A673 (cell line): Measurements from ENCODE around the gene RECQL. TPM values are rescaled to one million over a fixed set of nuclear protein-coding genes. Genes with fewer than 3 reads are reported as not detected.
A peak's percentile ranks its signal among the peaks of the same experiment; 100 is the strongest.

ENCODE experiments used
- BruUV-seq: library from RNA; stranded (reverse); fragments of 400-500 nt; replicated peaks from 2 replicates; lab custom pipeline; 2021; lab: Mats Ljungman, UMichigan
- CTCF ChIA-PET: fragments of 300-600 bp; sonication (Branson Sonifier 250); formaldehyde crosslinking; loops from one replicate; lab custom pipeline; 2022; ENCODE audit warnings: antibody characterized with exemption; lab: Charles Lee
- POLR2A ChIA-PET: fragments of 300-600 bp; sonication (Branson Sonifier 250); formaldehyde crosslinking; loops from one replicate; lab custom pipeline; 2022; ENCODE audit warnings: antibody characterized with exemption; ENCODE audit not compliant: low non-redundant PET; lab: Charles Lee
- DNase-seq: peaks from one replicate; pipeline ENCODE4 v3.0.0-alpha.2; 2015; ENCODE audit warnings: low spot score
- H3K27ac ChIP-seq: fragments of 200-600 bp; sonication (generic); 2 replicates; pipeline ENCODE4 v1.5.1; 2016; ENCODE audit warnings: mixed run types, low read depth, mild to moderate bottlenecking, mixed read lengths, antibody characterized with exemption, low read length; ENCODE audit not compliant: poor library complexity, severe bottlenecking
- H3K27me3 ChIP-seq: fragments of 200-600 bp; sonication (generic); replicated peaks from 2 replicates; pipeline ENCODE4 v1.6.1; 2017; ENCODE audit warnings: mixed run types, low read depth, mild to moderate bottlenecking, mixed read lengths, antibody characterized with exemption, low read length; ENCODE audit not compliant: insufficient read depth, poor library complexity
- H3K36me3 ChIP-seq: fragments of 200-600 bp; sonication (generic); 2 replicates; pipeline ENCODE4 v1.6.1; 2016; ENCODE audit warnings: mixed run types, mild to moderate bottlenecking, mixed read lengths, antibody characterized with exemption, low read length; ENCODE audit not compliant: insufficient read depth, poor library complexity, severe bottlenecking
- H3K4me1 ChIP-seq: fragments of 200-600 bp; sonication (generic); 2 replicates; pipeline ENCODE4 v1.6.1; 2017; ENCODE audit warnings: mixed run types, mild to moderate bottlenecking, mixed read lengths, antibody characterized with exemption, low read length; ENCODE audit not compliant: insufficient read depth, poor library complexity, severe bottlenecking
- H3K4me3 ChIP-seq: fragments of 200-600 bp; sonication (generic); 2 replicates; pipeline ENCODE4 v1.5.1; 2016; ENCODE audit warnings: low read depth, mixed run types, mild to moderate bottlenecking, mixed read lengths, low read length; ENCODE audit not compliant: poor library complexity, severe bottlenecking
- H3K9me3 ChIP-seq: fragments of 200-600 bp; sonication (generic); 2 replicates; pipeline ENCODE4 v1.6.1; 2016; ENCODE audit warnings: mixed run types, low read depth, mild to moderate bottlenecking, mixed read lengths, antibody characterized with exemption, low read length; ENCODE audit not compliant: poor library complexity, severe bottlenecking
- EZH2 ChIP-seq: fragments of 200-600 bp; sonication (generic); IDR thresholded peaks from 2 replicates; pipeline ENCODE4 v1.6.1; 2017; ENCODE audit warnings: borderline replicate concordance, low read depth, mild to moderate bottlenecking, mixed read lengths, antibody characterized with exemption, low read length; ENCODE audit not compliant: poor library complexity, severe bottlenecking
- intact Hi-C: fragments of 100-400 bp; cut with micrococcal nuclease; formaldehyde crosslinking; loops from one replicate; pipeline ENCODE4 v1.10.0; 2022; ENCODE audit not compliant: unreplicated experiment
- total RNA-seq: library from RNA; stranded (reverse); gene quantifications from 2 replicates; pipeline ENCODE4 v1.2.3, GENCODE V29; 2021
- TF ChIP-seq, protein P1 (sequence below): fragments of 300-800, 200-600 bp; sonication (generic); conservative IDR thresholded peaks from 2 replicates; pipeline ENCODE4 v1.5.1; 2017; ENCODE audit warnings: low read depth, mild to moderate bottlenecking, antibody characterized with exemption, low read length, moderate library complexity, mixed read lengths

The RECQL gene
- total RNA-seq, 1 experiment from 2014 or later: 38.2 TPM

GRCh38 chr12:21500786-21501257, 613 bp downstream of the RECQL start:
- DNase-seq: no peak
- Histone ChIP-seq H3K4me3 (peak overlapping the region; percentile 97), H3K4me1 (peaks cover 19% of the 10 kb centered on the region), H3K9me3 (no peaks in the 10 kb centered on the region), H3K36me3 (peaks cover 11% of the 10 kb centered on the region), H3K27me3 (no peaks in the 10 kb centered on the region), H3K27ac (peak overlapping the region; percentile 93)
- intact Hi-C loops: loop anchor here (5.0 kb wide), 1 partner anchor 156 kb away; the partner anchor contains the start of gene LDHB
- POLR2A ChIA-PET: interaction anchor here (0.6 kb wide), 1 partner anchor 1598 kb away, joined by 4 read pairs; no protein-coding TSS in a partner anchor
- TF ChIP-seq, protein P1, sequence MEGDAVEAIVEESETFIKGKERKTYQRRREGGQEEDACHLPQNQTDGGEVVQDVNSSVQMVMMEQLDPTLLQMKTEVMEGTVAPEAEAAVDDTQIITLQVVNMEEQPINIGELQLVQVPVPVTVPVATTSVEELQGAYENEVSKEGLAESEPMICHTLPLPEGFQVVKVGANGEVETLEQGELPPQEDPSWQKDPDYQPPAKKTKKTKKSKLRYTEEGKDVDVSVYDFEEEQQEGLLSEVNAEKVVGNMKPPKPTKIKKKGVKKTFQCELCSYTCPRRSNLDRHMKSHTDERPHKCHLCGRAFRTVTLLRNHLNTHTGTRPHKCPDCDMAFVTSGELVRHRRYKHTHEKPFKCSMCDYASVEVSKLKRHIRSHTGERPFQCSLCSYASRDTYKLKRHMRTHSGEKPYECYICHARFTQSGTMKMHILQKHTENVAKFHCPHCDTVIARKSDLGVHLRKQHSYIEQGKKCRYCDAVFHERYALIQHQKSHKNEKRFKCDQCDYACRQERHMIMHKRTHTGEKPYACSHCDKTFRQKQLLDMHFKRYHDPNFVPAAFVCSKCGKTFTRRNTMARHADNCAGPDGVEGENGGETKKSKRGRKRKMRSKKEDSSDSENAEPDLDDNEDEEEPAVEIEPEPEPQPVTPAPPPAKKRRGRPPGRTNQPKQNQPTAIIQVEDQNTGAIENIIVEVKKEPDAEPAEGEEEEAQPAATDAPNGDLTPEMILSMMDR: no peak
- no peak for TF ChIP-seq EZH2
- CTCF ChIA-PET: no interaction called here
- BruUV-seq: TSS peak; percentile 57

DNA sequence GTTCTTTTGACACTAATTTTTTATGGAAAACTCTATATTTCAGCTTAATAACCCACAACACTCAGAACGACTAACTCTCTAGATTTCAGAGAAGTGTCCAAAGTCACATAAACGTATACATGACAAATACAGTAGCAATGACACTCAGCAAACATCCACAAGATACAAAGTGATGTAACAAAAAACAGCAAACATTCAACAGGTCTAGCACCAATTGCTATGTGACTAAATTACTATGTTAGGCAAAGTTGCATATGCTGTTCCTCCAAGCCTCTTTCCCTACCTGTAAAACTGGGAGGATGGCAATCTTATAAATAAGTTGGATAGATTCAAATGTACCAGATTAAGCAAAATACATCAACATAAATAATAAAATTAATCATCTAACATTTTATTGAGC, 1.7 kb downstream of the RECQL start:
- Histone ChIP-seq H3K36me3 (peaks cover 15% of the 10 kb centered on the region), H3K27me3 (no peaks in the 10 kb centered on the region), H3K4me3 (no peak overlapping the region), H3K9me3 (no peaks in the 10 kb centered on the region), H3K27ac (no peak overlapping the region), H3K4me1 (peaks cover 19% of the 10 kb centered on the region)
- no TSS peak for BruUV-seq
- ChIA-PET POLR2A (no interaction called here), CTCF (no interaction called here)
- intact Hi-C loops: loop anchor here (5.0 kb wide), 1 partner anchor 158 kb away; the partner anchor contains the start of gene LDHB
- TF ChIP-seq, protein P1: no peak
- TF ChIP-seq EZH2: no peak
- DNase-seq: no peak

GRCh38 chr12:21485998-21486397, 15.4 kb downstream of the RECQL start:
- no peak for DNase-seq
- Histone ChIP-seq H3K9me3 (no peaks in the 10 kb centered on the region), H3K27ac (no peak overlapping the region), H3K4me1 (no peaks in the 10 kb centered on the region), H3K4me3 (no peak overlapping the region), H3K36me3 (peaks cover 25% of the 10 kb centered on the region), H3K27me3 (no peaks in the 10 kb centered on the region)
- no TSS peak for BruUV-seq
- ChIA-PET POLR2A (no interaction called here), CTCF (no interaction called here)
- intact Hi-C loops: no loop called here
- TF ChIP-seq, protein P1: no peak
- TF ChIP-seq EZH2: no peak
